ENCODE measurements around the gene TBC1D3C. TPM values are rescaled to one million over a fixed set of nuclear protein-coding genes. Genes with fewer than 3 reads are reported as not detected.
"Not testable (repeated sequence)": the region's sequence is repeated elsewhere in the genome, so short reads cannot be mapped to it uniquely, and the experiment has no call there.

TBC1D3C gene
- not detected in 2 replicates for total RNA-seq (2014; rRNA removed; shearing (Covaris generic))
- not detected in 2 replicates for polyA plus RNA-seq (2015; cell fraction: cytosol; rRNA removed)
- not detected in 2 replicates for polyA plus RNA-seq (2015; cell fraction: nucleus; rRNA removed)

GRCh38 chr17:38068534-38068933 is at the start of gene TBC1D3C:
Gene TBC1D3C (minus strand): TSS chr17:38068634. CDS start chr17:38067066, 1,568 bp downstream.
- DNase-seq (ENCODE audit: low read depth, low spot score); in situ Hi-C loops (cut with HindIII; ENCODE audit: low pct_unique_long_range_greater_than_20kb, low sequenced_read_pairs): not testable (repeated sequence)

- in situ Hi-C loops (cut with HindIII; ENCODE audit: low pct_unique_long_range_greater_than_20kb, low sequenced_read_pairs); DNase-seq (ENCODE audit: low read depth, low spot score): not testable (repeated sequence)
Measured at GRCh38 chr17:38099262-38099661, 30.8 kb upstream of the TBC1D3C start.

GRCh38 chr17:38094059-38094694 is 25.7 kb upstream of the TBC1D3C start:
- in situ Hi-C loops (cut with HindIII; ENCODE audit: low pct_unique_long_range_greater_than_20kb, low sequenced_read_pairs); DNase-seq (ENCODE audit: low read depth, low spot score): not testable (repeated sequence)

GRCh38 chr17:38088120-38088519 is 19.7 kb upstream of the TBC1D3C start:
- in situ Hi-C loops (cut with HindIII; ENCODE audit: low pct_unique_long_range_greater_than_20kb, low sequenced_read_pairs); DNase-seq (ENCODE audit: low read depth, low spot score): not testable (repeated sequence)

- in situ Hi-C loops (cut with HindIII; ENCODE audit: low pct_unique_long_range_greater_than_20kb, low sequenced_read_pairs); DNase-seq (ENCODE audit: low read depth, low spot score): not testable (repeated sequence)
Measured at GRCh38 chr17:38087344-38087743, 18.9 kb upstream of the TBC1D3C start.

Small RNA genes within 50 kb of the gene (small RNA-seq; reads per million reads assigned to genes)
- 0 reads per million in 2 experiments for gene RF00019

Other genes starting within 250 kb of the TBC1D3C start
- not detected in 2 replicates for gene TBC1D3K, start 144.2 kb downstream of the TBC1D3C start, total RNA-seq (2014; rRNA removed; shearing (Covaris generic))
- 1.9 and 2.0 TPM in 2 replicates for gene TBC1D3L, start 79.6 kb downstream of the TBC1D3C start, total RNA-seq (2014; rRNA removed; shearing (Covaris generic))
- 0.08 TPM in 1 of 2 replicates, not detected in the other for gene TBC1D3D, start 64.7 kb downstream of the TBC1D3C start, total RNA-seq (2014; rRNA removed; shearing (Covaris generic))
- not detected in 2 replicates for gene TBC1D3E, start 59.3 kb upstream of the TBC1D3C start, total RNA-seq (2014; rRNA removed; shearing (Covaris generic))
- not detected in 2 replicates for gene TBC1D3, start 123.9 kb upstream of the TBC1D3C start, total RNA-seq (2014; rRNA removed; shearing (Covaris generic))
- 75.9 and 80.0 TPM in 2 replicates for gene MRPL45, start 228.5 kb upstream of the TBC1D3C start, total RNA-seq (2014; rRNA removed; shearing (Covaris generic))

Measured in SK-MEL-5 (cell line).